Measurements from ENCODE around the gene KXD1.
A peak's percentile ranks its signal among the peaks of the same experiment; 100 is the strongest.

KXD1 gene

DNA sequence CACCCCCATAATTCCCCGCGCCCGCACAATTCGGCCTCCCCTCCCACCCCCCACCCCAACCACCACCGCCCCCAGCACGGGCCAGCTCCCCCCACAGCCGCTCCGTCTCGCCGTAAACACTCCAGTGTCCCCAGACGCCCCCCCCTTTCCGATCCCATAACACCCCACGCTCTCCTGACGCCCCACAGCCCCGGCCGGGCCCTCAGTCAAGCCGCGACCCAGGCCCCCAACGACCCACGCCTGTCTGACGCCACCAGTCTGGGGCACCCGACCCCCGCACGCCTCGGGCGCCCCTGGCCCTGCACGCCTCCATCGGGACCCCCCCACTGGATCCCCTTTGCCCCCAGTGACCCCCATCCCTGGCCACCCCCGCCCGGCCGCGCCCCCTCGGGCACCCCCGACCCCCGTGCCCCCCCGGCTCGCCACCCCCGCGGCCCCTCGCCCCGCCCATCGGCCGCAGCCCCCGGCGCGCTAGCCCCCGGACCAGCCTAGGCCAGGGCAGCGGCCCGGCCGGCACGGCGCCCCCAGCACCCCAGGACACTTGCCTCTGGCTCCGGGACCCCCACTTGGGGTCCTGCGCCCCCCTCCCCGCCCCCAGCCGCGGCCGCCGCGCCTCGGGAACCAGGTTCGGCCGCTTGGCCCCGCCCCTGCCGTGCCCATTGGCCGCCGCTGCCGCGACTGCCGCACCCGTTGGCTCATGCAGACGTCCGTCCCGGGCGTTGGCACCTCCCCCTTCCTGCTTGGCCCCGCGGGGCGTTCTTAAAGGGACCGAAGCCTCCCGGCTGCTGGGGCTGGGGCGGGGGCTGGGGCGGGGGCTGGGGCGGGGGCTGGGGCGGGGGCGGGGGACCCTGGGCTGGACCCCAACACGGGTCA is 14.5 kb upstream of the KXD1 start, which contains the start of gene FKBP8:
Gene FKBP8, minus strand, starts transcription at position 633 of the 873 bp plus-strand sequence. CDS start 1,603 bp downstream, outside the sequence.
- peak; percentile 64 for DNase-seq (ENCODE audit: low read depth)
- TF ChIP-seq, protein P1, sequence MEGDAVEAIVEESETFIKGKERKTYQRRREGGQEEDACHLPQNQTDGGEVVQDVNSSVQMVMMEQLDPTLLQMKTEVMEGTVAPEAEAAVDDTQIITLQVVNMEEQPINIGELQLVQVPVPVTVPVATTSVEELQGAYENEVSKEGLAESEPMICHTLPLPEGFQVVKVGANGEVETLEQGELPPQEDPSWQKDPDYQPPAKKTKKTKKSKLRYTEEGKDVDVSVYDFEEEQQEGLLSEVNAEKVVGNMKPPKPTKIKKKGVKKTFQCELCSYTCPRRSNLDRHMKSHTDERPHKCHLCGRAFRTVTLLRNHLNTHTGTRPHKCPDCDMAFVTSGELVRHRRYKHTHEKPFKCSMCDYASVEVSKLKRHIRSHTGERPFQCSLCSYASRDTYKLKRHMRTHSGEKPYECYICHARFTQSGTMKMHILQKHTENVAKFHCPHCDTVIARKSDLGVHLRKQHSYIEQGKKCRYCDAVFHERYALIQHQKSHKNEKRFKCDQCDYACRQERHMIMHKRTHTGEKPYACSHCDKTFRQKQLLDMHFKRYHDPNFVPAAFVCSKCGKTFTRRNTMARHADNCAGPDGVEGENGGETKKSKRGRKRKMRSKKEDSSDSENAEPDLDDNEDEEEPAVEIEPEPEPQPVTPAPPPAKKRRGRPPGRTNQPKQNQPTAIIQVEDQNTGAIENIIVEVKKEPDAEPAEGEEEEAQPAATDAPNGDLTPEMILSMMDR (IDR thresholded peaks at IDR 0.05; ENCODE audit: control insufficient read depth, extremely low read depth, insufficient read depth): no peak
- H3K4me3 ChIP-seq (ENCODE audit: low read depth, low read length): peak within 1 kb of the TSS; percentile 76

- TF ChIP-seq, protein P1 (IDR thresholded peaks at IDR 0.05; ENCODE audit: control insufficient read depth, extremely low read depth, insufficient read depth): peak; percentile 26
- peak; percentile 83 for DNase-seq (ENCODE audit: low read depth)
- H3K4me3 ChIP-seq (ENCODE audit: low read depth, low read length): peak overlapping the region; percentile 76
Observed at GRCh38 chr19:18543814-18544475, 13.7 kb upstream of the KXD1 start.

DNA sequence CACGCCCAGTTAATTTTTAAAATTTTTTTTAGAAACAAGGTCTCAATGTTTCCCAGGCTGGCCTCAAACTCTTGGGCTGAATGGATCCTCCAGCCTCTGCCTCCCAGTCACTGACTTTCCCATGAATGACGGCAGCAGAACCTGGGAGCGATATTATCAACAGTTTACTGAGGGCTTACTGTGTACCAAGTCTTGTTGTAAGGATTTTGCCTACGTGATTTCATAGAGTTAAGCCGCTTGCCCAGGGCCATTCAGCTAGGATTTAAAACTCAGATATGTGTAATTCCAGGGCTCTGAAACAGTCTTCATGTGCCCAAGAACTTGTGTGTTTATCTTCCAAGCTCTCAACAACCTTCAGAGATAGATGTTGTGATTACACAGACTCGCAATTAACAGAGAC is 6.0 kb upstream of the KXD1 start:
- DNase-seq (ENCODE audit: low read depth): no peak
- TF ChIP-seq, protein P1 (IDR thresholded peaks at IDR 0.05; ENCODE audit: control insufficient read depth, extremely low read depth, insufficient read depth): no peak
- H3K4me3 ChIP-seq (ENCODE audit: low read depth, low read length): no peak overlapping the region

GRCh38 chr19:18558202-18558555 is 509 bp downstream of the KXD1 start:
- TF ChIP-seq, protein P1 (IDR thresholded peaks at IDR 0.05; ENCODE audit: control insufficient read depth, extremely low read depth, insufficient read depth): no peak
- peak overlapping the region; percentile 87 for H3K4me3 ChIP-seq (ENCODE audit: low read depth, low read length)
- DNase-seq (ENCODE audit: low read depth): no peak

DNA sequence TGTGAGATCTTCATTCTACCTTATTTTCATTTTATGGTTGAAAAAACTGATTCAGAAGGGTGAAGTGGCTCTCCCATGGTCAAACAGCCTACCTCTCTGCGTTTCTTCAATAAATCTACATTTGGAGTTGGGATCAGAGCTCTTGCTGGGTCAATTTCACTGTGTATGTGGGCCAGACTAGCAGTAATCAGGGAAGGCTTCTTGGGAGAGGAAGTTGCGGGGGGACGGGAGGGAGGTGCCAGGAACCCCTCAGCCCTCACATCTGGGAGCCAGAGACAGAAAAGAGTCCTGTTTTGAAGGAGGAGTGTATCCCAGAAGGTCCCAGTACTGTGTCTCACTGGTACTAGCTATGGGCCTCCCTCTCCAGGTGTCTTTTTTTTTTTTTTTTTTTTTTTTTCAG is 934 bp downstream of the KXD1 start:
- no peak for DNase-seq (ENCODE audit: low read depth)
- TF ChIP-seq, protein P1 (IDR thresholded peaks at IDR 0.05; ENCODE audit: control insufficient read depth, extremely low read depth, insufficient read depth): no peak
- peak overlapping the region; percentile 87 for H3K4me3 ChIP-seq (ENCODE audit: low read depth, low read length)

GRCh38 chr19:18559685-18560084 is 2.0 kb downstream of the KXD1 start:
- TF ChIP-seq, protein P1 (IDR thresholded peaks at IDR 0.05; ENCODE audit: control insufficient read depth, extremely low read depth, insufficient read depth): no peak
- DNase-seq (ENCODE audit: low read depth): no peak
- no peak overlapping the region for H3K4me3 ChIP-seq (ENCODE audit: low read depth, low read length)

Measured in LNCaP clone FGC (cell line).